IMR-90 (cell line): ENCODE results near the gene SERPINB2. TPM values are rescaled to one million over a fixed set of nuclear protein-coding genes. Genes with fewer than 3 reads are reported as not detected.

Experiments
- ATAC-seq: fragments of 200-7000 bp; cut with Tn5 transposase; 2 replicates; pipeline ENCODE4 v1.9.1; 2020; ENCODE audit warnings: low read depth, mild to moderate bottlenecking, moderate library complexity
- BruUV-seq: library from RNA; stranded (reverse); fragments of 400-500 nt; replicated peaks from 2 replicates; lab custom pipeline; 2021; lab: Mats Ljungman, UMichigan
- CTCF ChIA-PET: fragments of 300-600 bp; formaldehyde crosslinking; extraction: SDS; loops from one replicate; lab custom pipeline; 2021; ENCODE audit warnings: antibody characterized with exemption; lab: Yijun Ruan, JAX
- POLR2A ChIA-PET: fragments of 300-600 bp; sonication (Branson Sonifier 250); formaldehyde crosslinking; loops from one replicate; lab custom pipeline; 2022; ENCODE audit warnings: antibody characterized with exemption; ENCODE audit not compliant: unreplicated experiment; lab: Charles Lee
- DNase-seq: peaks from one replicate; pipeline ENCODE4 v3.0.0; 2013
- H2AFZ ChIP-seq: replicated peaks from 2 replicates; pipeline ENCODE3; 2013; ENCODE audit warnings: low read length, mild to moderate bottlenecking; ENCODE audit not compliant: poor library complexity
- H2AK5ac ChIP-seq: 2 replicates; pipeline ENCODE4 v1.6.1; 2013; ENCODE audit warnings: low read depth, low read length, inconsistent platforms
- H2AK9ac ChIP-seq: replicated peaks from 2 replicates; pipeline ENCODE3; 2013; ENCODE audit warnings: mild to moderate bottlenecking, low read depth, low read length, moderate library complexity; ENCODE audit not compliant: poor library complexity
- H2BK120ac ChIP-seq: 2 replicates; pipeline ENCODE4 v1.6.1; 2013; ENCODE audit warnings: low read depth, low read length, inconsistent platforms
- H2BK15ac ChIP-seq: 3 replicates; pipeline ENCODE4 v1.6.1; 2013; ENCODE audit warnings: low read depth, low read length, inconsistent platforms
- H2BK20ac ChIP-seq: 2 replicates; pipeline ENCODE4 v1.6.1; 2013; ENCODE audit warnings: low read depth, mild to moderate bottlenecking, inconsistent platforms, low read length, moderate library complexity
- H2BK5ac ChIP-seq: 2 replicates; pipeline ENCODE4 v1.6.1; 2013; ENCODE audit warnings: mild to moderate bottlenecking, low read depth, low read length, inconsistent platforms; ENCODE audit not compliant: poor library complexity, severe bottlenecking
- H3K14ac ChIP-seq: replicated peaks from 2 replicates; pipeline ENCODE4 v1.6.1; 2013; ENCODE audit warnings: low read depth, low read length, inconsistent platforms
- H3K18ac ChIP-seq: 2 replicates; pipeline ENCODE4 v1.6.1; 2013; ENCODE audit warnings: low read depth, low read length, control low read depth
- H3K23ac ChIP-seq: 2 replicates; pipeline ENCODE4 v1.6.1; 2013; ENCODE audit warnings: low read depth, low read length, inconsistent platforms
- H3K27ac ChIP-seq: 2 replicates; pipeline ENCODE4 v1.5.1; 2013; ENCODE audit warnings: mild to moderate bottlenecking, control low read depth, low read length; ENCODE audit not compliant: insufficient read depth
- H3K27me3 ChIP-seq: 2 replicates; pipeline ENCODE4 v1.6.1; 2013; ENCODE audit warnings: low read length; ENCODE audit not compliant: control insufficient read depth, insufficient read depth
- H3K36me3 ChIP-seq: 2 replicates; pipeline ENCODE4 v1.6.1; 2013; ENCODE audit warnings: low read length, mixed read lengths; ENCODE audit not compliant: control insufficient read depth, insufficient read depth
- H3K4ac ChIP-seq: 2 replicates; pipeline ENCODE4 v1.6.1; 2013; ENCODE audit warnings: low read depth, low read length, inconsistent platforms
- H3K4me1 ChIP-seq: 2 replicates; pipeline ENCODE4 v1.6.1; 2013; ENCODE audit warnings: low read length, mixed read lengths; ENCODE audit not compliant: control insufficient read depth, insufficient read depth
- H3K4me2 ChIP-seq: 2 replicates; pipeline ENCODE4 v1.6.1; 2013; ENCODE audit warnings: low read depth, mild to moderate bottlenecking, control low read depth, low read length, moderate library complexity
- H3K4me3 ChIP-seq: 2 replicates; pipeline ENCODE4 v1.5.1; 2013; ENCODE audit warnings: low read depth, mild to moderate bottlenecking, control low read depth, low read length, moderate library complexity; ENCODE audit not compliant: insufficient read depth
- H3K56ac ChIP-seq: 2 replicates; pipeline ENCODE4 v1.6.1; 2013; ENCODE audit warnings: low read length, inconsistent platforms; ENCODE audit not compliant: insufficient read depth; ENCODE audit errors: extremely low read depth
- H3K79me1 ChIP-seq, 2 experiments: 2 replicates each; pipeline ENCODE4 v1.6.1; 2013; ENCODE audit warnings: low read length in 2 of 2, inconsistent platforms in 1 of 2, low read depth in 1 of 2
- H3K9ac ChIP-seq: 2 replicates; pipeline ENCODE4 v1.6.1; 2013; ENCODE audit warnings: low read depth, low read length, control low read depth
- H3K9me1 ChIP-seq: 2 replicates; pipeline ENCODE4 v1.6.1; 2013; ENCODE audit warnings: low read length, inconsistent platforms; ENCODE audit not compliant: insufficient read depth
- H3K9me3 ChIP-seq: 2 replicates; pipeline ENCODE4 v1.6.1; 2013; ENCODE audit warnings: low read length; ENCODE audit not compliant: control insufficient read depth, insufficient read depth
- H4K20me1 ChIP-seq: 2 replicates; pipeline ENCODE4 v1.6.1; 2013; ENCODE audit warnings: low read length, inconsistent platforms; ENCODE audit not compliant: insufficient read depth
- H4K5ac ChIP-seq: 2 replicates; pipeline ENCODE4 v1.6.1; 2013; ENCODE audit warnings: mild to moderate bottlenecking, low read depth, low read length, control low read depth
- H4K8ac ChIP-seq, 2 experiments: 2 replicates each; pipeline ENCODE4 v1.6.1; 2013; ENCODE audit warnings: low read depth in 2 of 2, low read length in 2 of 2, control low read depth in 1 of 2, inconsistent platforms in 1 of 2
- H4K91ac ChIP-seq: 2 replicates; pipeline ENCODE4 v1.6.1; 2013; ENCODE audit warnings: low read depth, low read length, inconsistent platforms; ENCODE audit not compliant: insufficient read depth
- MAFK ChIP-seq: IDR thresholded peaks from 2 replicates; pipeline ENCODE4 v1.6.1; 2012; ENCODE audit warnings: low read depth, low read length, improper control_type of control experiment
- MXI1 ChIP-seq: IDR thresholded peaks from 2 replicates; pipeline ENCODE4 v1.6.1; 2012; ENCODE audit warnings: low read depth, mild to moderate bottlenecking, low read length, moderate library complexity, borderline replicate concordance
- RAD21 ChIP-seq: IDR thresholded peaks from 2 replicates; pipeline ENCODE4 v1.6.1; 2012; ENCODE audit warnings: low read length, improper control_type of control experiment
- SMC3 ChIP-seq: fragments of 150-350 bp; IDR thresholded peaks from 2 replicates; pipeline ENCODE4 v1.6.1; 2016; ENCODE audit warnings: low read depth, mild to moderate bottlenecking, antibody characterized with exemption, low read length, moderate library complexity
- WGBS, 2 experiments: methylation state at CpG; one replicate each; pipeline versions ENCODE4 v1.1.5 to v1.1.7; 2013; ENCODE audit warnings: missing lambda C conversion rate in 2 of 2; ENCODE audit not compliant: insufficient read length in 1 of 2; ENCODE audit errors: extremely low coverage in 2 of 2; 5-methylcytosine and 5-hydroxymethylcytosine counted together
- dilution Hi-C: fragments of 300-500 bp; cut with HindIII; formaldehyde crosslinking; loops from one replicate; pipeline ENCODE4 v1.14.3; 2018; ENCODE audit warnings: low sequenced_read_pairs; ENCODE audit not compliant: unreplicated experiment
- in situ Hi-C: fragments of 300-500 bp; cut with MboI; formaldehyde crosslinking; loops from 3 replicates; pipeline ENCODE4 v1.14.3; 2019; ENCODE audit warnings: low sequenced_read_pairs, inconsistent platforms, mixed read lengths
- intact Hi-C: fragments of 100-400 bp; cut with micrococcal nuclease; formaldehyde crosslinking; loops from 2 replicates; pipeline ENCODE4 v1.10.0; 2022
- polyA plus RNA-seq, 3 experiments: library from polyadenylated mRNA; depleted of rRNA; stranded (reverse); fragments of >200 nt; gene quantifications; 2 replicates each; pipeline ENCODE4 v1.2.3, GENCODE V29; 2012; ENCODE audit warnings: low replicate concordance in 1 of 3
- total RNA-seq: library from RNA; depleted of rRNA; stranded (reverse); fragments of >200 nt; gene quantifications from 2 replicates; pipeline ENCODE4 v1.2.3, GENCODE V29; 2012
- TF ChIP-seq, protein P1 (sequence below): conservative IDR thresholded peaks from 2 replicates; pipeline ENCODE4 v1.5.1; 2012; ENCODE audit warnings: mild to moderate bottlenecking, low read depth, low read length, improper control_type of control experiment

Gene SERPINB2
- total and polyA plus RNA-seq, 2 of the 4 experiments (the other 2 are of a cell fraction): 32.1 to 43.0 TPM

GRCh38 chr18:63936156-63936931 is 48.8 kb downstream of the SERPINB2 start:
- H3K27me3 ChIP-seq: peaks cover 18% of the 10 kb centered on the region
- no peak overlapping the region for H3K56ac ChIP-seq
- H3K23ac ChIP-seq: 0 out of 2 replicates have a peak overlapping the region, but pooled peaks have one; percentile 51
- TF ChIP-seq RAD21 (peak; percentile 68), MXI1 (no peak), MAFK (no peak), SMC3 (peak; percentile 56)
- TF ChIP-seq, protein P1, sequence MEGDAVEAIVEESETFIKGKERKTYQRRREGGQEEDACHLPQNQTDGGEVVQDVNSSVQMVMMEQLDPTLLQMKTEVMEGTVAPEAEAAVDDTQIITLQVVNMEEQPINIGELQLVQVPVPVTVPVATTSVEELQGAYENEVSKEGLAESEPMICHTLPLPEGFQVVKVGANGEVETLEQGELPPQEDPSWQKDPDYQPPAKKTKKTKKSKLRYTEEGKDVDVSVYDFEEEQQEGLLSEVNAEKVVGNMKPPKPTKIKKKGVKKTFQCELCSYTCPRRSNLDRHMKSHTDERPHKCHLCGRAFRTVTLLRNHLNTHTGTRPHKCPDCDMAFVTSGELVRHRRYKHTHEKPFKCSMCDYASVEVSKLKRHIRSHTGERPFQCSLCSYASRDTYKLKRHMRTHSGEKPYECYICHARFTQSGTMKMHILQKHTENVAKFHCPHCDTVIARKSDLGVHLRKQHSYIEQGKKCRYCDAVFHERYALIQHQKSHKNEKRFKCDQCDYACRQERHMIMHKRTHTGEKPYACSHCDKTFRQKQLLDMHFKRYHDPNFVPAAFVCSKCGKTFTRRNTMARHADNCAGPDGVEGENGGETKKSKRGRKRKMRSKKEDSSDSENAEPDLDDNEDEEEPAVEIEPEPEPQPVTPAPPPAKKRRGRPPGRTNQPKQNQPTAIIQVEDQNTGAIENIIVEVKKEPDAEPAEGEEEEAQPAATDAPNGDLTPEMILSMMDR: peak; percentile 67
- in situ Hi-C loops: no loop called here
- CTCF ChIA-PET: interaction anchor here (0.5 to 1.8 kb wide), 16 partner anchors 11 to 1510 kb away, joined by 3 to 6 read pairs (median 4); no protein-coding TSS in a partner anchor
- no peak overlapping the region for H2BK120ac ChIP-seq
- H3K9me1 ChIP-seq: no peaks in the 10 kb centered on the region
- dilution Hi-C loops: no loop called here
- H3K4me3 ChIP-seq: peak overlapping the region; percentile 54
- no peak overlapping the region; the same call in 1 of the 2 replicates for H4K91ac ChIP-seq
- no peaks in the 10 kb centered on the region for H3K79me1 ChIP-seq
- ATAC-seq (peak; percentile 98), DNase-seq (peak; percentile 45)
- H2BK15ac ChIP-seq: no peak overlapping the region; the same call in 2 of the 3 replicates
- intact Hi-C loops: loop anchor here (1.0 to 2.0 kb wide), 2 partner anchors 88 to 418 kb away; no protein-coding TSS in a partner anchor
- peak overlapping the region; percentile 93 for H2AFZ ChIP-seq
- no peaks in the 10 kb centered on the region for H3K36me3 ChIP-seq
- no peak overlapping the region for H3K18ac ChIP-seq
- peak overlapping the region; percentile 30; the same call in 1 of the 2 replicates for H3K9ac ChIP-seq
- no peak overlapping the region; the same call in 1 of the 2 replicates for H4K5ac ChIP-seq
- no TSS peak for BruUV-seq
- H3K4me2 ChIP-seq: peak overlapping the region; percentile 90
- H3K4ac ChIP-seq: peak overlapping the region; percentile 22; the same call in 1 of the 2 replicates
- POLR2A ChIA-PET: interaction anchor here (0.6 to 1.5 kb wide), 3 partner anchors 11 to 67 kb away, joined by 3 to 6 read pairs (median 5); no protein-coding TSS in a partner anchor
- H3K4me1 ChIP-seq: no peaks in the 10 kb centered on the region
- H2BK5ac ChIP-seq: no peak overlapping the region
- no peak overlapping the region for H2AK5ac ChIP-seq
- no peaks in the 10 kb centered on the region for H4K20me1 ChIP-seq
- no peak overlapping the region for H3K27ac ChIP-seq
- H3K9me3 ChIP-seq: no peaks in the 10 kb centered on the region
- H2BK20ac ChIP-seq: 0 out of 2 replicates have a peak overlapping the region, but pooled peaks have one; percentile 33
- 4% methylated on average over 10 of the region's 54 CpGs; no CpG with 5 or more reads in 1 of the 2 experiments for WGBS, 2 experiments
- H3K14ac ChIP-seq: peak overlapping the region; percentile 59
- H4K8ac ChIP-seq: peak overlapping the region; percentile 59 to 84; a peak in 3 of 4 replicates
- H2AK9ac ChIP-seq: peak overlapping the region; percentile 67
